ENCODE measurements around the gene MAD1L1. TPM values are rescaled to one million over a fixed set of nuclear protein-coding genes. Genes with fewer than 3 reads are reported as not detected.
"Not testable (repeated sequence)": the region's sequence is repeated elsewhere in the genome, so short reads cannot be mapped to it uniquely, and the experiment has no call there.

Gene MAD1L1
- total and polyA plus RNA-seq, 4 donors: 12.8 to 20.7 (median 16.5) TPM

GRCh38 chr7:2060701-2061100, 172.0 kb downstream of the MAD1L1 start:
- no peaks in the 10 kb centered on the region for H3K4me1 ChIP-seq (ENCODE audit: control insufficient read depth in 4 of 4, insufficient read depth in 4 of 4, low read length in 3 of 4)
- DNase-seq (ENCODE audit: low spot score): no peak
- no peaks in the 10 kb centered on the region for H3K27me3 ChIP-seq (ENCODE audit: control insufficient read depth in 4 of 4, insufficient read depth in 4 of 4, low read length in 3 of 4)
- H3K9ac ChIP-seq (ENCODE audit: low read depth in 1 of 2, low read length in 2 of 2): no peak overlapping the region
- peaks cover 0 to 5% (median 1%) of the 10 kb centered on the region in 4 donors for H3K9me3 ChIP-seq (ENCODE audit: control insufficient read depth in 4 of 4, low read length in 3 of 4)
- H3K27ac ChIP-seq (ENCODE audit: low read depth in 1 of 2, low read length in 2 of 2): no peak overlapping the region
- no peak overlapping the region for H3K4me3 ChIP-seq (ENCODE audit: low read depth in 1 of 3, low read length in 3 of 3)
- H3K36me3 ChIP-seq (ENCODE audit: control insufficient read depth in 4 of 4, insufficient read depth in 3 of 4, low read depth in 1 of 4, low read length in 3 of 4): no peaks in the 10 kb centered on the region
- WGBS: 95% methylated on average over 11 of the region's 11 CpGs
- TF ChIP-seq ZBTB33 (IDR thresholded peaks at IDR 0.05) (no peak), SP1 (IDR thresholded peaks at IDR 0.05) (no peak), FOXA2 (IDR thresholded peaks at IDR 0.05) (no peak)

- H3K27me3 ChIP-seq (ENCODE audit: control insufficient read depth in 4 of 4, insufficient read depth in 4 of 4, low read length in 3 of 4): no peaks in the 10 kb centered on the region
- 98% methylated on average over 66 of the region's 66 CpGs for WGBS
- TF ChIP-seq ATF3 (IDR thresholded peaks at IDR 0.05): no peak
- no peak for TF ChIP-seq YY1 (IDR thresholded peaks at IDR 0.05)
- TF ChIP-seq HNF4A (conservative IDR thresholded peaks at IDR 0.05): no peak
- TF ChIP-seq SP1 (IDR thresholded peaks at IDR 0.05): no peak
- TF ChIP-seq RXRA (IDR thresholded peaks at IDR 0.05): no peak
- no peak for TF ChIP-seq FOXA2 (IDR thresholded peaks at IDR 0.05)
- TF ChIP-seq MAX (IDR thresholded peaks at IDR 0.05): no peak
- no peak for TF ChIP-seq CTCF (IDR thresholded peaks at IDR 0.05; ENCODE audit: low read depth, low read length, missing input control)
- TF ChIP-seq GABPA (IDR thresholded peaks at IDR 0.05 in 1 of 2, conservative IDR thresholded peaks at IDR 0.05 in 1 of 2): no peak
- TF ChIP-seq HNF4G (IDR thresholded peaks at IDR 0.05): no peak
- TF ChIP-seq FOXA1 (IDR thresholded peaks at IDR 0.05): no peak
- TF ChIP-seq NR2F2 (IDR thresholded peaks at IDR 0.05): no peak
- TF ChIP-seq REST (IDR thresholded peaks at IDR 0.05): no peak
- TF ChIP-seq JUND (IDR thresholded peaks at IDR 0.05): no peak
- TF ChIP-seq ZBTB33 (IDR thresholded peaks at IDR 0.05): no peak
- TF ChIP-seq EGR1 (IDR thresholded peaks at IDR 0.05; ENCODE audit: low read depth in 2 of 2): no peak
- TF ChIP-seq TAF1 (conservative IDR thresholded peaks at IDR 0.05): no peak
- TF ChIP-seq RAD21 (IDR thresholded peaks at IDR 0.05): no peak
- no peak overlapping the region for H3K27ac ChIP-seq (ENCODE audit: low read depth in 1 of 2, low read length in 2 of 2)
- H3K4me3 ChIP-seq (ENCODE audit: low read depth in 1 of 3, low read length in 3 of 3): no peak overlapping the region
- H3K36me3 ChIP-seq (ENCODE audit: control insufficient read depth in 4 of 4, insufficient read depth in 3 of 4, low read depth in 1 of 4, low read length in 3 of 4): no peaks in the 10 kb centered on the region
- peaks cover 0 to 5% (median 1%) of the 10 kb centered on the region in 4 donors for H3K9me3 ChIP-seq (ENCODE audit: control insufficient read depth in 4 of 4, low read length in 3 of 4)
- DNase-seq (ENCODE audit: low spot score): no peak
- no peak overlapping the region for H3K9ac ChIP-seq (ENCODE audit: low read depth in 1 of 2, low read length in 2 of 2)
- no peaks in the 10 kb centered on the region for H3K4me1 ChIP-seq (ENCODE audit: control insufficient read depth in 4 of 4, insufficient read depth in 4 of 4, low read length in 3 of 4)
Measured at GRCh38 chr7:2059964-2060700, 172.6 kb downstream of the MAD1L1 start.

GRCh38 chr7:2058246-2058645, 174.5 kb downstream of the MAD1L1 start:
- not testable (repeated sequence) for H3K9ac ChIP-seq (ENCODE audit: low read depth in 1 of 2, low read length in 2 of 2); H3K27ac ChIP-seq (ENCODE audit: low read depth in 1 of 2, low read length in 2 of 2)
- WGBS: 87% methylated on average over 11 of the region's 13 CpGs

More at GRCh38 chr7:2058246-2058645, 174.5 kb downstream of the MAD1L1 start:
- H3K4me1 ChIP-seq (ENCODE audit: control insufficient read depth in 4 of 4, insufficient read depth in 4 of 4, low read length in 3 of 4); H3K4me3 ChIP-seq (ENCODE audit: low read depth in 1 of 3, low read length in 3 of 3); H3K36me3 ChIP-seq (ENCODE audit: control insufficient read depth in 4 of 4, insufficient read depth in 3 of 4, low read depth in 1 of 4, low read length in 3 of 4); H3K27me3 ChIP-seq (ENCODE audit: control insufficient read depth in 4 of 4, insufficient read depth in 4 of 4, low read length in 3 of 4); DNase-seq (ENCODE audit: low spot score); H3K9me3 ChIP-seq (ENCODE audit: control insufficient read depth in 4 of 4, low read length in 3 of 4): not testable (repeated sequence)
